Renal cortical epithelial cell (primary cell): ENCODE measurements around the gene RHOBTB3. TPM values are rescaled to one million over a fixed set of nuclear protein-coding genes. Genes with fewer than 3 reads are reported as not detected.
A peak's percentile ranks its signal among the peaks of the same experiment; 100 is the strongest.

Experiments
- DNase-seq: peaks from one replicate; pipeline ENCODE4 v3.0.0-alpha.2; 2011; ENCODE audit warnings: low read depth
- total RNA-seq: library from RNA; depleted of rRNA; stranded (reverse); fragments of >200 nt; gene quantifications from 2 replicates; pipeline ENCODE4 v1.2.3, GENCODE V29; 2014

Gene RHOBTB3
- total RNA-seq, 1 donor from 2014 or later = 183 TPM

- DNase-seq = peak; percentile 68
These were observed 32.8 kb downstream of the RHOBTB3 start for GRCh38 chr5:95763941-95764340.

GRCh38 chr5:95768731-95769130, 37.6 kb downstream of the RHOBTB3 start:
- DNase-seq = no peak

- peak; percentile 44 for DNase-seq
These were observed 39.9 kb downstream of the RHOBTB3 start for GRCh38 chr5:95770830-95771708.

GRCh38 chr5:95771892-95772291, 40.8 kb downstream of the RHOBTB3 start:
- no peak for DNase-seq

- DNase-seq = peak; percentile 75
These were observed 42.4 kb downstream of the RHOBTB3 start for GRCh38 chr5:95773335-95774059.

- no peak for DNase-seq
These were observed 46.3 kb downstream of the RHOBTB3 start for GRCh38 chr5:95777441-95777840.

GRCh38 chr5:95778713-95779436, 47.7 kb downstream of the RHOBTB3 start:
- no peak for DNase-seq

GRCh38 chr5:95779611-95780010, 48.5 kb downstream of the RHOBTB3 start:
- no peak for DNase-seq

- no peak for DNase-seq
These were observed 49.5 kb downstream of the RHOBTB3 start for GRCh38 chr5:95780597-95780996.

GRCh38 chr5:95781101-95781583, 50.0 kb downstream of the RHOBTB3 start:
- peak; percentile 74 for DNase-seq

GRCh38 chr5:95782181-95782580, 51.0 kb downstream of the RHOBTB3 start:
- DNase-seq = no peak

- DNase-seq = no peak
These were observed 52.5 kb downstream of the RHOBTB3 start for GRCh38 chr5:95783661-95784060.

GRCh38 chr5:95784514-95785302, 53.6 kb downstream of the RHOBTB3 start:
- no peak for DNase-seq

- DNase-seq = no peak
These were observed 55.8 kb downstream of the RHOBTB3 start for GRCh38 chr5:95786821-95787418.

GRCh38 chr5:95788493-95788892, 57.4 kb downstream of the RHOBTB3 start:
- DNase-seq = no peak

- no peak for DNase-seq
These were observed 60.6 kb downstream of the RHOBTB3 start for GRCh38 chr5:95791751-95792150.

- DNase-seq = no peak
These were observed 63.0 kb downstream of the RHOBTB3 start for GRCh38 chr5:95794070-95794516.

- no peak for DNase-seq
These were observed 66.2 kb downstream of the RHOBTB3 start for GRCh38 chr5:95797301-95797700.

- DNase-seq = no peak
These were observed 66.9 kb downstream of the RHOBTB3 start for GRCh38 chr5:95798048-95798447.

- no peak for DNase-seq
These were observed 67.4 kb downstream of the RHOBTB3 start for GRCh38 chr5:95798545-95798944.
